ENCODE measurements around the gene SLIT1.

Gene SLIT1

GRCh38 chr10:97180363-97180755 is 5.4 kb downstream of the SLIT1 start:
- Histone ChIP-seq H3K4me1 (ENCODE audit: control insufficient read depth, low read depth, low read length) (peaks cover 5% of the 10 kb centered on the region), H3K9me3 (ENCODE audit: control insufficient read depth, low read depth, low read length) (no peaks in the 10 kb centered on the region), H3K36me3 (ENCODE audit: control insufficient read depth, low read depth, low read length) (no peaks in the 10 kb centered on the region), H3K9ac (ENCODE audit: low read length) (no peak overlapping the region), H3K27ac (ENCODE audit: low read length) (no peak overlapping the region), H3K4me3 (ENCODE audit: low read length) (no peak overlapping the region), H3K27me3 (ENCODE audit: control insufficient read depth, insufficient read depth, low read length) (peaks cover 39% of the 10 kb centered on the region)

GRCh38 chr10:97179731-97180362 is 5.9 kb downstream of the SLIT1 start:
- Histone ChIP-seq H3K27me3 (ENCODE audit: control insufficient read depth, insufficient read depth, low read length) (peaks cover 34% of the 10 kb centered on the region), H3K36me3 (ENCODE audit: control insufficient read depth, low read depth, low read length) (no peaks in the 10 kb centered on the region), H3K9ac (ENCODE audit: low read length) (no peak overlapping the region), H3K27ac (ENCODE audit: low read length) (no peak overlapping the region), H3K9me3 (ENCODE audit: control insufficient read depth, low read depth, low read length) (no peaks in the 10 kb centered on the region), H3K4me1 (ENCODE audit: control insufficient read depth, low read depth, low read length) (peaks cover 3% of the 10 kb centered on the region), H3K4me3 (ENCODE audit: low read length) (peak overlapping the region; percentile 34)

- Histone ChIP-seq H3K36me3 (ENCODE audit: control insufficient read depth, low read depth, low read length) (no peaks in the 10 kb centered on the region), H3K9me3 (ENCODE audit: control insufficient read depth, low read depth, low read length) (no peaks in the 10 kb centered on the region), H3K9ac (ENCODE audit: low read length) (no peak overlapping the region), H3K4me1 (ENCODE audit: control insufficient read depth, low read depth, low read length) (no peaks in the 10 kb centered on the region), H3K27ac (ENCODE audit: low read length) (no peak overlapping the region), H3K27me3 (ENCODE audit: control insufficient read depth, insufficient read depth, low read length) (peaks cover 28% of the 10 kb centered on the region), H3K4me3 (ENCODE audit: low read length) (peak overlapping the region; percentile 34)
These were observed 6.4 kb downstream of the SLIT1 start for GRCh38 chr10:97179311-97179710.

- Histone ChIP-seq H3K27me3 (ENCODE audit: control insufficient read depth, insufficient read depth, low read length) (peaks cover 17% of the 10 kb centered on the region), H3K9me3 (ENCODE audit: control insufficient read depth, low read depth, low read length) (no peaks in the 10 kb centered on the region), H3K27ac (ENCODE audit: low read length) (no peak overlapping the region), H3K36me3 (ENCODE audit: control insufficient read depth, low read depth, low read length) (no peaks in the 10 kb centered on the region), H3K4me1 (ENCODE audit: control insufficient read depth, low read depth, low read length) (no peaks in the 10 kb centered on the region), H3K4me3 (ENCODE audit: low read length) (no peak overlapping the region), H3K9ac (ENCODE audit: low read length) (no peak overlapping the region)
These were observed 7.7 kb downstream of the SLIT1 start for GRCh38 chr10:97178074-97178473.

GRCh38 chr10:97176226-97176625 is 9.5 kb downstream of the SLIT1 start:
- no peak overlapping the region for H3K9ac ChIP-seq (ENCODE audit: low read length)
- H3K27me3 ChIP-seq (ENCODE audit: control insufficient read depth, insufficient read depth, low read length) = peaks cover 13% of the 10 kb centered on the region
- H3K4me1 ChIP-seq (ENCODE audit: control insufficient read depth, low read depth, low read length) = no peaks in the 10 kb centered on the region

GRCh38 chr10:97175586-97175985 is 10.2 kb downstream of the SLIT1 start:
- Histone ChIP-seq H3K4me1 (ENCODE audit: control insufficient read depth, low read depth, low read length) (no peaks in the 10 kb centered on the region), H3K9ac (ENCODE audit: low read length) (no peak overlapping the region), H3K36me3 (ENCODE audit: control insufficient read depth, low read depth, low read length) (no peaks in the 10 kb centered on the region), H3K4me3 (ENCODE audit: low read length) (no peak overlapping the region), H3K27ac (ENCODE audit: low read length) (no peak overlapping the region), H3K27me3 (ENCODE audit: control insufficient read depth, insufficient read depth, low read length) (peaks cover 13% of the 10 kb centered on the region), H3K9me3 (ENCODE audit: control insufficient read depth, low read depth, low read length) (no peaks in the 10 kb centered on the region)

More at GRCh38 chr10:97176226-97176625, 9.5 kb downstream of the SLIT1 start:
- Histone ChIP-seq H3K27ac (ENCODE audit: low read length) (no peak overlapping the region), H3K9me3 (ENCODE audit: control insufficient read depth, low read depth, low read length) (no peaks in the 10 kb centered on the region), H3K36me3 (ENCODE audit: control insufficient read depth, low read depth, low read length) (no peaks in the 10 kb centered on the region), H3K4me3 (ENCODE audit: low read length) (no peak overlapping the region)

GRCh38 chr10:97174941-97175340 is 10.8 kb downstream of the SLIT1 start:
- Histone ChIP-seq H3K27ac (ENCODE audit: low read length) (no peak overlapping the region), H3K9ac (ENCODE audit: low read length) (no peak overlapping the region), H3K27me3 (ENCODE audit: control insufficient read depth, insufficient read depth, low read length) (peaks cover 8% of the 10 kb centered on the region), H3K4me3 (ENCODE audit: low read length) (no peak overlapping the region), H3K36me3 (ENCODE audit: control insufficient read depth, low read depth, low read length) (no peaks in the 10 kb centered on the region), H3K4me1 (ENCODE audit: control insufficient read depth, low read depth, low read length) (no peaks in the 10 kb centered on the region), H3K9me3 (ENCODE audit: control insufficient read depth, low read depth, low read length) (no peaks in the 10 kb centered on the region)

GRCh38 chr10:97174276-97174775 is 11.4 kb downstream of the SLIT1 start:
- Histone ChIP-seq H3K27ac (ENCODE audit: low read length) (no peak overlapping the region), H3K4me3 (ENCODE audit: low read length) (no peak overlapping the region), H3K27me3 (ENCODE audit: control insufficient read depth, insufficient read depth, low read length) (peaks cover 6% of the 10 kb centered on the region), H3K9me3 (ENCODE audit: control insufficient read depth, low read depth, low read length) (no peaks in the 10 kb centered on the region), H3K4me1 (ENCODE audit: control insufficient read depth, low read depth, low read length) (no peaks in the 10 kb centered on the region), H3K9ac (ENCODE audit: low read length) (no peak overlapping the region), H3K36me3 (ENCODE audit: control insufficient read depth, low read depth, low read length) (no peaks in the 10 kb centered on the region)

GRCh38 chr10:97173036-97173435 is 12.7 kb downstream of the SLIT1 start:
- no peaks in the 10 kb centered on the region for H3K27me3 ChIP-seq (ENCODE audit: control insufficient read depth, insufficient read depth, low read length)
- no peaks in the 10 kb centered on the region for H3K9me3 ChIP-seq (ENCODE audit: control insufficient read depth, low read depth, low read length)
- no peak overlapping the region for H3K9ac ChIP-seq (ENCODE audit: low read length)
- no peak overlapping the region for H3K4me3 ChIP-seq (ENCODE audit: low read length)
- H3K27ac ChIP-seq (ENCODE audit: low read length) = no peak overlapping the region
- no peaks in the 10 kb centered on the region for H3K4me1 ChIP-seq (ENCODE audit: control insufficient read depth, low read depth, low read length)
- H3K36me3 ChIP-seq (ENCODE audit: control insufficient read depth, low read depth, low read length) = no peaks in the 10 kb centered on the region

- Histone ChIP-seq H3K27ac (ENCODE audit: low read length) (no peak overlapping the region), H3K36me3 (ENCODE audit: control insufficient read depth, low read depth, low read length) (no peaks in the 10 kb centered on the region), H3K9ac (ENCODE audit: low read length) (no peak overlapping the region), H3K27me3 (ENCODE audit: control insufficient read depth, insufficient read depth, low read length) (no peaks in the 10 kb centered on the region), H3K4me3 (ENCODE audit: low read length) (no peak overlapping the region), H3K4me1 (ENCODE audit: control insufficient read depth, low read depth, low read length) (no peaks in the 10 kb centered on the region), H3K9me3 (ENCODE audit: control insufficient read depth, low read depth, low read length) (no peaks in the 10 kb centered on the region)
These were observed 14.8 kb downstream of the SLIT1 start for GRCh38 chr10:97171001-97171400.

- Histone ChIP-seq H3K4me3 (ENCODE audit: low read length) (no peak overlapping the region), H3K36me3 (ENCODE audit: control insufficient read depth, low read depth, low read length) (no peaks in the 10 kb centered on the region), H3K9ac (ENCODE audit: low read length) (no peak overlapping the region), H3K4me1 (ENCODE audit: control insufficient read depth, low read depth, low read length) (no peaks in the 10 kb centered on the region), H3K27me3 (ENCODE audit: control insufficient read depth, insufficient read depth, low read length) (no peaks in the 10 kb centered on the region), H3K9me3 (ENCODE audit: control insufficient read depth, low read depth, low read length) (no peaks in the 10 kb centered on the region), H3K27ac (ENCODE audit: low read length) (no peak overlapping the region)
These were observed 15.7 kb downstream of the SLIT1 start for GRCh38 chr10:97169911-97170693.

GRCh38 chr10:97169063-97169462 is 16.7 kb downstream of the SLIT1 start:
- no peak overlapping the region for H3K9ac ChIP-seq (ENCODE audit: low read length)
- no peak overlapping the region for H3K27ac ChIP-seq (ENCODE audit: low read length)
- no peaks in the 10 kb centered on the region for H3K27me3 ChIP-seq (ENCODE audit: control insufficient read depth, insufficient read depth, low read length)
- no peak overlapping the region for H3K4me3 ChIP-seq (ENCODE audit: low read length)
- no peaks in the 10 kb centered on the region for H3K9me3 ChIP-seq (ENCODE audit: control insufficient read depth, low read depth, low read length)
- H3K36me3 ChIP-seq (ENCODE audit: control insufficient read depth, low read depth, low read length) = no peaks in the 10 kb centered on the region
- no peaks in the 10 kb centered on the region for H3K4me1 ChIP-seq (ENCODE audit: control insufficient read depth, low read depth, low read length)

Data from iPS-18a (cell line).